SK-N-SH (cell line): ENCODE results near the gene MLLT10. TPM values are rescaled to one million over a fixed set of nuclear protein-coding genes. Genes with fewer than 3 reads are reported as not detected.

Experiments
- CTCF ChIA-PET: fragments of 300-600, 350-600 bp; formaldehyde crosslinking; extraction: SDS; loops from one replicate; lab custom pipeline; 2021; lab: Yijun Ruan, JAX
- POLR2A ChIA-PET: fragments of 350-600 bp; sonication (Branson Sonifier 250); formaldehyde crosslinking; extraction: SDS; loops from one replicate; lab custom pipeline; 2020; ENCODE audit warnings: antibody characterized with exemption, inconsistent platforms; lab: Yijun Ruan, JAX
- DNase-seq: peaks from one replicate; pipeline ENCODE4 v3.0.0; 2012
- H2AFZ ChIP-seq: fragments of 200-600 bp; sonication (generic); 2 replicates; pipeline ENCODE4 v1.8.1; 2016; ENCODE audit warnings: antibody characterized with exemption, mild to moderate bottlenecking, low read depth
- H3F3A ChIP-seq: fragments of 200-600 bp; sonication (generic); replicated peaks from 2 replicates; pipeline ENCODE3; 2016; ENCODE audit warnings: antibody characterized with exemption, mild to moderate bottlenecking; ENCODE audit not compliant: insufficient read depth
- H3K27ac ChIP-seq, 2 experiments: fragments of 200-500 bp in 1 of 2; fragments of 200-600 bp in 1 of 2; sonication (Bioruptor generic) in 1 of 2; sonication (generic), shearing (Covaris generic) in 1 of 2; 2 replicates each; pipeline versions ENCODE4 v1.5.1 to v1.6.1; 2014 to 2016; ENCODE audit warnings: low read depth in 2 of 2, inconsistent platforms in 1 of 2, low read length in 1 of 2, mild to moderate bottlenecking in 1 of 2, mixed read lengths in 1 of 2
- H3K27me3 ChIP-seq: fragments of 200-600 bp; sonication (generic), shearing (Covaris generic); 2 replicates; pipeline ENCODE4 v1.6.1; 2016; ENCODE audit warnings: mixed run types; ENCODE audit not compliant: insufficient read depth
- H3K36me3 ChIP-seq, 2 experiments: fragments of 200-500 bp in 1 of 2; fragments of 200-600 bp in 1 of 2; sonication (Bioruptor generic) in 1 of 2; sonication (generic) in 1 of 2; replicated peaks in 1 of 2; 2 replicates each; pipeline versions ENCODE3 to v1.5.1; 2014 to 2016; ENCODE audit warnings: low read length in 1 of 2, mild to moderate bottlenecking in 1 of 2; ENCODE audit not compliant: insufficient read depth in 2 of 2, control insufficient read depth in 1 of 2
- H3K4me1 ChIP-seq, 2 experiments: fragments of 200-500 bp in 1 of 2; fragments of 200-600 bp in 1 of 2; sonication (Bioruptor generic) in 1 of 2; sonication (generic), shearing (Covaris generic) in 1 of 2; 2 replicates each; pipeline versions ENCODE4 v1.5.1 to v1.6.1; 2014 to 2016; ENCODE audit warnings: low read depth in 1 of 2, low read length in 1 of 2, mixed run types in 1 of 2; ENCODE audit not compliant: insufficient read depth in 2 of 2, control insufficient read depth in 1 of 2
- H3K4me2 ChIP-seq: fragments of 200-600 bp; sonication (generic), shearing (Covaris generic); 2 replicates; pipeline ENCODE4 v1.6.1; 2017; ENCODE audit warnings: mixed run types
- H3K4me3 ChIP-seq, 2 experiments: fragments of 200-500 bp in 1 of 2; fragments of 200-600 bp in 1 of 2; sonication (Bioruptor generic) in 1 of 2; sonication (generic), shearing (Covaris generic) in 1 of 2; 2 replicates each; pipeline versions ENCODE4 v1.5.1 to v1.8.1; 2014 to 2016; ENCODE audit warnings: low read depth in 2 of 2, inconsistent platforms in 1 of 2, low read length in 1 of 2, mild to moderate bottlenecking in 1 of 2, mixed read lengths in 1 of 2, moderate library complexity in 1 of 2
- H3K79me2 ChIP-seq: fragments of 200-600 bp; sonication (generic); 2 replicates; pipeline ENCODE4 v1.8.1; 2017; ENCODE audit warnings: mild to moderate bottlenecking; ENCODE audit not compliant: insufficient read depth
- H3K9ac ChIP-seq: fragments of 200-600 bp; sonication (generic); 2 replicates; pipeline ENCODE4 v1.6.1; 2017; ENCODE audit warnings: mixed run types
- H3K9me2 ChIP-seq: fragments of 200-600 bp; sonication (generic); 2 replicates; pipeline ENCODE4 v1.6.1; 2017; ENCODE audit warnings: mixed run types
- H3K9me3 ChIP-seq: fragments of 200-600 bp; sonication (generic); 2 replicates; pipeline ENCODE4 v1.6.1; 2017; ENCODE audit warnings: mixed run types, mild to moderate bottlenecking, moderate library complexity
- H4K20me1 ChIP-seq: fragments of 200-600 bp; sonication (generic); 2 replicates; pipeline ENCODE4 v1.6.1; 2017; ENCODE audit warnings: mild to moderate bottlenecking, mixed run types; ENCODE audit not compliant: insufficient read depth
- CHD2 ChIP-seq: fragments of 150-350 bp; IDR thresholded peaks from 2 replicates; pipeline ENCODE4 v1.6.1; 2018; ENCODE audit warnings: low read length; ENCODE audit not compliant: partially characterized antibody
- EZH2phosphoT487 ChIP-seq: fragments of 200-600 bp; sonication (generic); IDR thresholded peaks from 2 replicates; pipeline ENCODE4 v1.6.1; 2017; ENCODE audit warnings: low read depth, mixed run types, mild to moderate bottlenecking, antibody characterized with exemption, moderate library complexity, borderline replicate concordance
- FOSL2 ChIP-seq: IDR thresholded peaks from 2 replicates; pipeline ENCODE4 v1.4.0; 2012; ENCODE audit warnings: low read depth, mild to moderate bottlenecking, moderate library complexity, borderline replicate concordance
- FOXM1 ChIP-seq: IDR thresholded peaks from 2 replicates; pipeline ENCODE4 v1.4.0; 2012; ENCODE audit warnings: low read depth, mild to moderate bottlenecking
- GABPA ChIP-seq: IDR thresholded peaks from 2 replicates; pipeline ENCODE4 v1.4.0; 2012; ENCODE audit warnings: low read depth, mild to moderate bottlenecking
- JUND ChIP-seq: IDR thresholded peaks from 2 replicates; pipeline ENCODE4 v1.4.0; 2012
- NFIC ChIP-seq: IDR thresholded peaks from 2 replicates; pipeline ENCODE4 v1.4.0; 2012; ENCODE audit warnings: borderline replicate concordance
- POLR2AphosphoS5 ChIP-seq: IDR thresholded peaks from 2 replicates; pipeline ENCODE4 v1.6.1; 2012; ENCODE audit warnings: low read depth, low read length
- RAD21 ChIP-seq: IDR thresholded peaks from 2 replicates; pipeline ENCODE4 v1.6.1; 2012; ENCODE audit warnings: mild to moderate bottlenecking, low read length
- RCOR1 ChIP-seq: fragments of 150-350 bp; IDR thresholded peaks from 2 replicates; pipeline ENCODE4 v1.6.1; 2017; ENCODE audit warnings: antibody characterized with exemption, low read length
- RXRA ChIP-seq: IDR thresholded peaks from 2 replicates; pipeline ENCODE4 v1.4.0; 2012; ENCODE audit warnings: low read depth, mild to moderate bottlenecking, borderline replicate concordance
- SIN3A ChIP-seq: IDR thresholded peaks from 2 replicates; pipeline ENCODE4 v1.6.1; 2012; ENCODE audit warnings: low read depth, mild to moderate bottlenecking, low read length, moderate library complexity, borderline replicate concordance
- SMC3 ChIP-seq: IDR thresholded peaks from 2 replicates; pipeline ENCODE4 v1.6.1; 2012; ENCODE audit warnings: low read depth, low read length, improper control_type of control experiment
- TAF1 ChIP-seq: IDR thresholded peaks from 2 replicates; pipeline ENCODE4 v1.6.1; 2012; ENCODE audit warnings: low read depth, mild to moderate bottlenecking, low read length, moderate library complexity, borderline replicate concordance
- TEAD4 ChIP-seq: IDR thresholded peaks from 2 replicates; pipeline ENCODE4 v1.4.0; 2012; ENCODE audit warnings: mild to moderate bottlenecking, borderline replicate concordance; ENCODE audit not compliant: insufficient read depth
- WGBS: methylation state at CpG from one replicate; pipeline ENCODE4 v1.1.6; 2017; ENCODE audit warnings: low lambda C conversion rate; 5-methylcytosine and 5-hydroxymethylcytosine counted together
- polyA plus RNA-seq, 3 experiments: library from polyadenylated mRNA; depleted of rRNA; stranded (reverse); fragments of >200 nt; gene quantifications; 2 replicates each; pipeline ENCODE4 v1.2.3, GENCODE V29; 2012
- TF ChIP-seq, protein P1 (sequence below): IDR thresholded peaks from 2 replicates; pipeline ENCODE4 v1.4.0; 2012; ENCODE audit warnings: low read depth, borderline replicate concordance
- TF ChIP-seq, protein P2 (sequence below): fragments of 150-350 bp; IDR thresholded peaks from 2 replicates; pipeline ENCODE4 v1.6.1; 2016; ENCODE audit warnings: mild to moderate bottlenecking, low read depth, low read length
- TF ChIP-seq, protein P3 (sequence below): IDR thresholded peaks from 2 replicates; pipeline ENCODE4 v1.4.0; 2012; ENCODE audit warnings: low read depth

The MLLT10 gene
- polyA plus RNA-seq, 1 of the 3 experiments (the other 2 are of a cell fraction): 26.0 TPM

DNA sequence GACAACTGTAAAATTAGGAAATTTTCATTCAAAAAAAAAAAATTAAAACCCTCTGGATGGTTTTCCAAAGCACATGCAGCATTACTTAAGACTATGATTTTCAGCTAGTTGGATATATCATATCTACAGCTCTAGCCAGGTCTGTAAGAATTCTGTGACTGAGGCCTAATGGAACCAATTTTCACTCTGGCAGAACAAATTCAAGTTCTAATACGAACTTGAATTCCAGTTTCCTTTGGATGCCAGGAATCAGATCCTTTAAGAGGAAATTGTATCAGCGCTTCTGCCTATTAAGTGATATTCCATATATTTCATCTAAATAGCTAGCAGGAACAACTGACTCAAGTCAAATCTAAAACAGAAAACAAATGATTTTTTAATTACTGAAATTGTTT lies 43.3 kb upstream of the MLLT10 start:
- H3K9me2 ChIP-seq: no peaks in the 10 kb centered on the region
- H3K27ac ChIP-seq: no peak overlapping the region
- no peaks in the 10 kb centered on the region for H3K79me2 ChIP-seq
- no peaks in the 10 kb centered on the region for H3K27me3 ChIP-seq
- no peaks in the 10 kb centered on the region for H3K36me3 ChIP-seq
- H3K4me3 ChIP-seq: no peak overlapping the region
- H4K20me1 ChIP-seq: no peaks in the 10 kb centered on the region
- H3K9ac ChIP-seq: no peak overlapping the region
- no peaks in the 10 kb centered on the region for H3K9me3 ChIP-seq
- peaks cover 0 to 7% of the 10 kb centered on the region in 2 experiments; a peak in 1 of 4 replicates for H3K4me1 ChIP-seq
- CTCF ChIA-PET: interaction anchor here (1.1 to 2.2 kb wide), 4 partner anchors 13 to 241 kb away, joined by 3 to 10 read pairs (median 5); no protein-coding TSS in a partner anchor
- H3K4me2 ChIP-seq: no peak overlapping the region
- TF ChIP-seq RAD21 (no peak), RXRA (no peak), POLR2AphosphoS5 (no peak), TEAD4 (no peak), GABPA (no peak), FOSL2 (no peak), JUND (no peak), NFIC (no peak), TAF1 (no peak), EZH2phosphoT487 (no peak), CHD2 (no peak), RCOR1 (no peak), FOXM1 (no peak), SIN3A (no peak), SMC3 (no peak)
- TF ChIP-seq, protein P1, sequence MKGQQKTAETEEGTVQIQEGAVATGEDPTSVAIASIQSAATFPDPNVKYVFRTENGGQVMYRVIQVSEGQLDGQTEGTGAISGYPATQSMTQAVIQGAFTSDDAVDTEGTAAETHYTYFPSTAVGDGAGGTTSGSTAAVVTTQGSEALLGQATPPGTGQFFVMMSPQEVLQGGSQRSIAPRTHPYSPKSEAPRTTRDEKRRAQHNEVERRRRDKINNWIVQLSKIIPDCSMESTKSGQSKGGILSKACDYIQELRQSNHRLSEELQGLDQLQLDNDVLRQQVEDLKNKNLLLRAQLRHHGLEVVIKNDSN: no peak
- TF ChIP-seq, protein P2, sequence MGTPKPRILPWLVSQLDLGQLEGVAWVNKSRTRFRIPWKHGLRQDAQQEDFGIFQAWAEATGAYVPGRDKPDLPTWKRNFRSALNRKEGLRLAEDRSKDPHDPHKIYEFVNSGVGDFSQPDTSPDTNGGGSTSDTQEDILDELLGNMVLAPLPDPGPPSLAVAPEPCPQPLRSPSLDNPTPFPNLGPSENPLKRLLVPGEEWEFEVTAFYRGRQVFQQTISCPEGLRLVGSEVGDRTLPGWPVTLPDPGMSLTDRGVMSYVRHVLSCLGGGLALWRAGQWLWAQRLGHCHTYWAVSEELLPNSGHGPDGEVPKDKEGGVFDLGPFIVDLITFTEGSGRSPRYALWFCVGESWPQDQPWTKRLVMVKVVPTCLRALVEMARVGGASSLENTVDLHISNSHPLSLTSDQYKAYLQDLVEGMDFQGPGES: no peak
- TF ChIP-seq, protein P3, sequence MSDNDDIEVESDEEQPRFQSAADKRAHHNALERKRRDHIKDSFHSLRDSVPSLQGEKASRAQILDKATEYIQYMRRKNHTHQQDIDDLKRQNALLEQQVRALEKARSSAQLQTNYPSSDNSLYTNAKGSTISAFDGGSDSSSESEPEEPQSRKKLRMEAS: no peak
- DNase-seq: no peak
- H3F3A ChIP-seq: peaks cover 9% of the 10 kb centered on the region
- POLR2A ChIA-PET: no interaction called here
- H2AFZ ChIP-seq: no peak overlapping the region
- 93% methylated on average over 2 of the region's 2 CpGs for WGBS
